AG04450 (cell line): ENCODE measurements around the gene PDLIM1. TPM values are rescaled to one million over a fixed set of nuclear protein-coding genes. Genes with fewer than 3 reads are reported as not detected.

ENCODE experiments used
- CTCF ChIA-PET: fragments of 300-600, 350-600 bp; formaldehyde crosslinking; extraction: SDS; loops from one replicate; lab custom pipeline; 2022; ENCODE audit warnings: antibody characterized with exemption, inconsistent platforms; lab: Charles Lee
- POLR2A ChIA-PET: fragments of 350-600 bp; formaldehyde crosslinking; extraction: SDS; loops from one replicate; lab custom pipeline; 2021; ENCODE audit warnings: antibody characterized with exemption, inconsistent platforms; lab: Yijun Ruan, JAX
- DNase-seq: peaks from one replicate; pipeline ENCODE4 v3.0.0-alpha.2; 2011; ENCODE audit warnings: low read depth, low spot score
- H3K27ac ChIP-seq: one replicate; pipeline ENCODE4 v1.5.1; 2012; ENCODE audit warnings: low read depth, low read length, control low read depth
- H3K27me3 ChIP-seq: one replicate; pipeline ENCODE4 v1.6.0; 2012; ENCODE audit warnings: low read length; ENCODE audit not compliant: control insufficient read depth, insufficient read depth
- H3K4me3 ChIP-seq: 2 replicates; pipeline ENCODE4 v1.5.1; 2011; ENCODE audit warnings: mild to moderate bottlenecking, low read depth, low read length, control low read depth
- H3K9me3 ChIP-seq: 2 replicates; pipeline ENCODE4 v1.5.1; 2012; ENCODE audit warnings: low read length; ENCODE audit not compliant: control insufficient read depth, insufficient read depth
- CTCF ChIP-seq: IDR thresholded peaks from 2 replicates; pipeline ENCODE4 v1.5.1; 2011; ENCODE audit warnings: low read depth, low read length, control low read depth, inconsistent platforms
- polyA plus RNA-seq: library from polyadenylated mRNA; depleted of rRNA; stranded (reverse); fragments of >200 nt; gene quantifications from 2 replicates; pipeline ENCODE4 v1.2.3, GENCODE V29; 2011

PDLIM1 gene
- polyA plus RNA-seq, 1 experiment: 255 TPM

GRCh38 chr10:95276367-95277200, 14.2 kb downstream of the PDLIM1 start:
- ChIA-PET CTCF (interaction anchor here (0.6 to 4.4 kb wide), 12 partner anchors 11 to 417 kb away, joined by 3 to 31 read pairs (median 4); partner anchors contain the start of gene TCTN3), POLR2A (interaction anchor here (0.6 to 1.2 kb wide), 4 partner anchors 29 to 95 kb away, joined by 3 to 6 read pairs (median 4); no protein-coding TSS in a partner anchor)
- H3K27me3 ChIP-seq: no peaks in the 10 kb centered on the region
- H3K27ac ChIP-seq: peak overlapping the region; percentile 57
- no peaks in the 10 kb centered on the region for H3K9me3 ChIP-seq
- DNase-seq: no peak
- no peak for TF ChIP-seq CTCF
- H3K4me3 ChIP-seq: no peak overlapping the region

GRCh38 chr10:95275726-95276366, 15.0 kb downstream of the PDLIM1 start:
- POLR2A ChIA-PET: interaction anchor here (0.6 to 0.9 kb wide), 3 partner anchors 28 to 83 kb away, joined by 3 to 7 read pairs (median 5); no protein-coding TSS in a partner anchor
- no peaks in the 10 kb centered on the region for H3K27me3 ChIP-seq
- no peaks in the 10 kb centered on the region for H3K9me3 ChIP-seq
- no peak for TF ChIP-seq CTCF
- no peak for DNase-seq
- H3K4me3 ChIP-seq: no peak overlapping the region
- H3K27ac ChIP-seq: peak overlapping the region; percentile 59
- CTCF ChIA-PET: interaction anchor here (0.7 to 4.4 kb wide), 5 partner anchors 10 to 418 kb away, joined by 4 to 31 read pairs (median 8); partner anchors contain the start of gene TCTN3

- CTCF ChIA-PET: interaction anchor here (1.0 to 4.4 kb wide), 5 partner anchors 27 to 140 kb away, joined by 3 to 31 read pairs (median 5); no protein-coding TSS in a partner anchor
- POLR2A ChIA-PET: interaction anchor here (0.6 to 1.3 kb wide), 4 partner anchors 15 to 289 kb away, joined by 3 to 4 read pairs (median 4); no protein-coding TSS in a partner anchor
Observed at GRCh38 chr10:95273393-95274312, 17.1 kb downstream of the PDLIM1 start.

GRCh38 chr10:95268438-95268837, 22.4 kb downstream of the PDLIM1 start:
- ChIA-PET CTCF (interaction anchor here (1.5 kb wide), 1 partner anchor 95 kb away, joined by 6 read pairs; no protein-coding TSS in a partner anchor), POLR2A (interaction anchor here (0.9 to 1.0 kb wide), 2 partner anchors 10 to 40 kb away, joined by 3 read pairs; no protein-coding TSS in a partner anchor)
- Histone ChIP-seq H3K27me3 (no peaks in the 10 kb centered on the region), H3K27ac (peak overlapping the region; percentile 12), H3K4me3 (no peak overlapping the region), H3K9me3 (no peaks in the 10 kb centered on the region)
- DNase-seq: no peak
- TF ChIP-seq CTCF: no peak

More at GRCh38 chr10:95273393-95274312, 17.1 kb downstream of the PDLIM1 start:
- peak; percentile 65 for DNase-seq
- no peak for TF ChIP-seq CTCF
- Histone ChIP-seq H3K4me3 (peak overlapping the region; percentile 10; the same call in 1 of the 2 replicates), H3K27me3 (no peaks in the 10 kb centered on the region), H3K27ac (peak overlapping the region; percentile 94), H3K9me3 (no peaks in the 10 kb centered on the region)
